ENCODE measurements around the gene MPND. TPM values are rescaled to one million over a fixed set of nuclear protein-coding genes. Genes with fewer than 3 reads are reported as not detected.
A peak's percentile ranks its signal among the peaks of the same experiment; 100 is the strongest.

Gene MPND, protein sequence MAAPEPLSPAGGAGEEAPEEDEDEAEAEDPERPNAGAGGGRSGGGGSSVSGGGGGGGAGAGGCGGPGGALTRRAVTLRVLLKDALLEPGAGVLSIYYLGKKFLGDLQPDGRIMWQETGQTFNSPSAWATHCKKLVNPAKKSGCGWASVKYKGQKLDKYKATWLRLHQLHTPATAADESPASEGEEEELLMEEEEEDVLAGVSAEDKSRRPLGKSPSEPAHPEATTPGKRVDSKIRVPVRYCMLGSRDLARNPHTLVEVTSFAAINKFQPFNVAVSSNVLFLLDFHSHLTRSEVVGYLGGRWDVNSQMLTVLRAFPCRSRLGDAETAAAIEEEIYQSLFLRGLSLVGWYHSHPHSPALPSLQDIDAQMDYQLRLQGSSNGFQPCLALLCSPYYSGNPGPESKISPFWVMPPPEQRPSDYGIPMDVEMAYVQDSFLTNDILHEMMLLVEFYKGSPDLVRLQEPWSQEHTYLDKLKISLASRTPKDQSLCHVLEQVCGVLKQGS
- 2.2 and 2.7 TPM in 2 replicates for total RNA-seq
- 12.6 TPM for polyA plus RNA-seq (2012)

DNA sequence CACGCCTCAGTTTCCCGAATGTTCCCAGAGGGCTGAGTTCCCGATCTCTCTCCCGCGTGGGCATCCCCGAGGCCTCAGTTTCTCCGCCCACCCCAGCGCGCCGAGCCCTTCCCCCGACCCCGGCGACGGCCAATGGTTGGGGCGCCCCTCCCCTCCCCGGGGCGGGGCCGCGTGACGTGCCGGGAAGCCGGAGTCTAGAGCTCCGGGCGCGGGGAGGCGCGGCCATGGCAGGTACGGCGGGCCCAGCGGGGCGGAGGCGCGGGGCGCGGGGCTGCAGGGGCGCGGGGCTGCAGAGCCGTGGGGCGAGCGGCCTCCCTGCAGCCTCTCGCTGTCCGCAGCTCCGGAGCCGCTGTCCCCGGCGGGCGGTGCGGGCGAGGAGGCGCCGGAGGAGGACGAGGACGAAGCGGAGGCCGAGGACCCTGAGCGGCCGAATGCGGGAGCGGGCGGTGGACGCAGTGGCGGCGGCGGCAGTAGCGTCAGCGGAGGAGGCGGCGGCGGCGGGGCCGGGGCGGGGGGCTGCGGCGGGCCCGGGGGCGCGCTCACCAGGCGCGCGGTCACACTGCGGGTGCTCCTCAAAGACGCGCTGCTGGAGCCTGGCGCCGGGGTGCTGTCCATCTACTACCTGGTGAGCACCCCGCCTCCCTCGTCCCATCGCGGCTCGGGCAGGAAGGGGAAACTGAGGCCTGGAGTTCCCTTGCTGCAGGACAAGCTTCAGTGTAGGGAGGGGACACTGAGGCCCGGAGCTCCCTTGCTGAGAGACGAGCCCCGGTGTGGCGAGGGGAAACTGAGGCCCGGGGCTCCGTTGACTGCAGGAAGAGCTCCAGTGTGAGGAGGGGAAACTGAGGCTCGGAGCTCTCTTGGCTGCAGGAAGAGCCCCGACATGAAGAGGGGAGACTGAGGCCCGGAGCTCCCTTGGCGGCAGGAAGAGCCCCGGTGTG is at the start of gene MPND:
MPND (plus strand) TSS at position 193 of the 938 bp plus-strand sequence; CDS start at position 225, 32 bp downstream.
- peak; percentile 89 for DNase-seq (ENCODE audit: low read depth)

- no peak for DNase-seq (ENCODE audit: low read depth)
These were observed 49.0 kb upstream of the MPND start for GRCh38 chr19:4294389-4294788.

DNA sequence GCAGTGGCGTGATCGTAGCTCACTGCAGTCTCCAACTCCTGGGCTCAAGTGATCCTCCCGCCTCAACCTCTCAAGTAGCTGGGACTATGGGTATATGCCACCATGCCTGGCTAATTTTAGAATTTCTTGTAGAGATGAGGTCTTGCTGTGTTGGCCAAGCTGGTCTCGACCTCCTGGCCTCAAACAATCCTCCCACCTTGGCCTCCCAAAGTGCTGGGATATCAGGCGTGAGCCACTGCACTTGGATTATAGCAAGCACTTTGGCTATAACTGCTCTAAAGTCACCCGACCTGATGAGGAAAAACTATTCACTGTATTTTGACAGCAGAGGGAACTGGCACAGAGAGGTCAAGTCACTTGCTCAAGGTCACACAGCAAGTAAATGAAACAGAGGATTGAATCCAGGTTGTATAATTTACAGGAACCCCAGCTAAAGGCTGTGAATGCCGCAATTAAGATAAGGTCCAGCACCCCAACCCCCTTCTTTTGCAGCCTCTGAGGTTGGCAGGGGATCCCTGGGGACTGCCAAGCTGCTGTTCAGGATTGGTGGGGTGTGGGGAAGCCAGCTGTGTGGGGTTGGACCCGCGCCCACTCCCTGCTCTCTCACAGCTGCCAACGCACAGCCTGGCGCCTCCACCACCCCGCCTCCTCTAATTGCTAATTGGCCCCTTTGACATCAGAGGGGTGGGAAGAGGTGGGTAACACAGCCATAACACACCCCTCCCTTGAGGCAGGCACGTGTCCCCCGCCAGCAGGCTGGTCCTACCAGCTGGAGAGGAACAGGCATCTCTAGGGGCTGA is 47.2 kb upstream of the MPND start:
- DNase-seq (ENCODE audit: low read depth): peak; percentile 82

DNA sequence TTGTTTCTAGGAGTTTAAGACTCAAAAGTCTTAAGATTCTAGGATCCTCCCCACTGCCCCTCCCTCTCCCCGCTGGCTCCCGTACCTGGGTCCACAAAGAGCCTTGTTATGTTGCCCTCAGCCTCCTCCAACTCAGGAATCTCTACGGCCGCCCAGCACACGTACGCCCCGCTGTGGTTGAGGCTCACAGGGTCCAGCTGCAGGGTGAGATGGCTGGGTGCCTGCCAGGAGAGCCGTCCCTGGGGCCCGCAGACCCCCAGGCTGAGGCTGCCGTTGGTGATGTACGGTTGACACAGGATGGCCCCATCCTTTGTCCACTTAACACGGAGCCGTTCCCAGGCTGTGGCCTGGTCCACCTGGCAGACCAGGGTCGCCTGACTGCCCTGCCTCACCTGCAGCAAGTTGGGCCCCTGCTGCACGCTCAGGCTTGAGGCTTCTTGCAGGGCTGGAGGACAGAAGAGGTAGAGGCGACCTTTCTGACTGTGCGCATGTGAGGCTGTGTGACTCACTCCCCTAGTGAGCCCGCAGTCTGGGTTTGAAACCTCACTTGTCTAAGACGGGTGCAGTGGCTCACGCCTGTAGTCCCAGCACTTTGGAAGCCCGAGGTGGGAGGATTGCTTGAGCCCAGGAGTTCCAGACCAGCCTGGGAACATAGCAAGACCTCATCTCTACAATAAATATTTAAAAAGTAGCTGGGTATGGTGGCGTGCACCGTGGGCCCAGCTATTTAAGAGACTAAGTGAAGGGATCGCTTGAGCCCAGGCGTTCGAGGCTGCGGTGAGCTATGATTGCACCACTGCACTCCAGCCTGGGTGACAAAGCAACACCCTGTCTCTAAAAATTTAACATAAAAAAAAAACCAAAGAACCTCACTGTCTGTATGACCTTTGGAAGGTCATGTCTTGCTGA is 45.2 kb upstream of the MPND start:
- DNase-seq (ENCODE audit: low read depth): no peak

- DNase-seq (ENCODE audit: low read depth): no peak
These were observed 44.4 kb upstream of the MPND start for GRCh38 chr19:4298810-4299550.

DNA sequence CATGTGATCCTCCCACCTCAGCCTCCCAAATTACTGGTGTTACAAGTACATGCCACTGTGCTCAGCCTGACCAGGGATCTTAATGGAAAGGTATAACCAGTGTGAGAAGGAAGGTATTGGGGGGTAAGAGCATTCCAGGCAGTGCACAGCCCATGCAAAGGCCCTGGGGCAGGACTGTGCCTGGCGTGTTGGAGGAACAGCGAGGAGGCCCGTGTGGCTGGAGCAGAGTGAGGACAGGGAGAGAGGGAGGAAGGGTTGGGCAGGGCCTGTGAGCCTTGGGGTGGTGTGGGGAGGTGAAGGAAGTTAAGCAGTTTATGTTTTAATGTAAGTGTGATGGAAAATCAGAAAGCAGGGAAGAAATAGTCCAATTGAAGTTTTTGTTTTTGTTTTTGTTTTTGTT is 42.8 kb upstream of the MPND start:
- no peak for DNase-seq (ENCODE audit: low read depth)

DNA sequence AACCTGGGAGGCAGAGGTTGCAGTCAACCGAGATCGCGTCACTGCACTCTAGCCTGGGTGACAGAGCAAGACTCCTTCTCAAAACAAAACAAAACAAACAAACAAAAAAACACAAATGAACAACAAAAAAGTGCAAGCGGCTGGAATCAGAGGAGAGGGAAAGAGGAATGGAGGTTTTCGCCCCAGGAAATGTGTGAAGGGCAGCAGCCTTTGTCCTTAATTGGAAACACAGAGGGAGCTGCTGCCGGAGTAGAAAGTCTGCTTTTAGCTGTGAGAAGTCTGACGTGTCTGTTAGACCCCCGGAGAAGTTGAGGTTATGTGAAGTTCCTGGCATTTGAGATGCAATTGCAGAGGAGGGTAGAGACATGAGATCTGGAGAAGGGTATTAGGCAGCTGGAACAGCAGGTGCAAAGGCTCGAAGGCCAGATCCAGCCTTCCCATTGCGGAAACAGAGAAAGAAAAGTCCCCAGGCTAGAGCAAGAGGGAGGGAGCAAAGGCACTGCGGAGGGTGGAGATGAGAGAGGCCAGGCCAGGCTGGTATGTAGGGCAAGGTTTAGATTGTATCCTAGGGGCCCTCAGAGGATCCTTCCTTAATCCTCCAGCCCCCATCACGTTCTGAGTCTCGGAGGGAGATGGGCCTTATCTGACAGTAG is 41.6 kb upstream of the MPND start:
- DNase-seq (ENCODE audit: low read depth): peak; percentile 44

GRCh38 chr19:4302243-4302640 is 41.1 kb upstream of the MPND start, which contains the start of gene TMIGD2:
Gene TMIGD2, minus strand, starts transcription at chr19:4302389. Its CDS starts 4 bp downstream, at chr19:4302385.
- DNase-seq (ENCODE audit: low read depth): no peak

- DNase-seq (ENCODE audit: low read depth): no peak
These were observed 39.4 kb upstream of the MPND start for GRCh38 chr19:4303819-4304537.

DNA sequence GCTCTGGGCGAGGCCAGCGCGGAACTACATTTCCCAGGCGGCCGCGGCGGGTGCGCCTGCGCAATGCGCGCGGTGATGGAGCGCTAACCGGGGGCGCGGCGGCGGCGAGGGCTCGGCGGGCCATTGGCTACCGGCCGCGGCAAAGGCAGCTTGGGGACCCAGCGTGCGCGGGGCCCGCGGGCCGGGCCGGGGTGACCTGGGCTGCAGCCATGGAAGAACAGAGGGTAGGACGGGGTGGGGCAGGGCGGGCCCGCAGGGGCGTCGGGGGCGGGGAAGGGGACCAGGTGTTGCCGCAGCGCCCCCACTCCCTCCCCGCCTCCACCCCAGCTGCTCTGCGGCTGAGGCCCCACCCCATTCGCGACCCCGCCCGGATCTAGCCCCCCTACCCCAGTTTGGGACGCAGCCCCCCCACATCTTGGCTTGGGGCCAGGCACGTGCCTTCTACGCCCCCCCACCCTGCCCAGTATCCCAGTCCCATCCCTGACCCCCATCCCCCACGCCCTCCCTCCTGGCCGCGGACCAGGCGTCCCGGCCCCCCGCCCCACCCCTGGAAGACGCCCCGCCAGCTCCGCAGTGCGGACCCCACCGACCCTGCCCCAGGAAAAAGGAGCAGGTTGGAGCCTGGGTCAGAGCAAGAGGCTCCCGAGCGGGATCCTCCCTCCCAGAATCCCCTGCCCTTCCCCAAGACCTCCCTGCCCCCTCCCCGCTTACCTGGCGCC is 38.7 kb upstream of the MPND start, which contains the start of gene FSD1:
FSD1 (plus strand) TSS at position 61 of the 719 bp plus-strand sequence; CDS start at position 210, 149 bp downstream.
- peak; percentile 30 for DNase-seq (ENCODE audit: low read depth)

GRCh38 chr19:4305257-4305612 is 38.1 kb upstream of the MPND start:
- DNase-seq (ENCODE audit: low read depth): no peak

DNA sequence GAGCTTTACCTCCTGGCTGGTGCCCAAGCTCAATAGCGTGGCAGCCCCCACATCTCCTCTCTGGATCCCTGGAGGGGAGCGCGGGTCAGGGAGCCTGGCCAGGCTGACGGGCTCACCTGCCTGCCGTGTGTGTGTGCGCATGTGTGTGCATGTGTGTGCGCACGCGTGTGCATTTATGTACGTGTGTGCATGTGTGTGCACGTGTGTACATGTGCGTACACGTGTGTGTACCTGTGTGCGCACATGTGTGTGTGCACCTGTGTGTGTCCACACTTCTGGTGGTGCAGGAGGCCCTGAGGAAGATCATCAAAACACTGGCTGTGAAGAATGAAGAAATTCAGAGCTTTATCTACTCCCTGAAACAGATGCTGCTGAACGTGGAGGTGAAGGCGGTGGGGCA is 37.7 kb upstream of the MPND start:
- DNase-seq (ENCODE audit: low read depth): no peak

- DNase-seq (ENCODE audit: low read depth): no peak
These were observed 32.9 kb upstream of the MPND start for GRCh38 chr19:4310247-4311121.

DNA sequence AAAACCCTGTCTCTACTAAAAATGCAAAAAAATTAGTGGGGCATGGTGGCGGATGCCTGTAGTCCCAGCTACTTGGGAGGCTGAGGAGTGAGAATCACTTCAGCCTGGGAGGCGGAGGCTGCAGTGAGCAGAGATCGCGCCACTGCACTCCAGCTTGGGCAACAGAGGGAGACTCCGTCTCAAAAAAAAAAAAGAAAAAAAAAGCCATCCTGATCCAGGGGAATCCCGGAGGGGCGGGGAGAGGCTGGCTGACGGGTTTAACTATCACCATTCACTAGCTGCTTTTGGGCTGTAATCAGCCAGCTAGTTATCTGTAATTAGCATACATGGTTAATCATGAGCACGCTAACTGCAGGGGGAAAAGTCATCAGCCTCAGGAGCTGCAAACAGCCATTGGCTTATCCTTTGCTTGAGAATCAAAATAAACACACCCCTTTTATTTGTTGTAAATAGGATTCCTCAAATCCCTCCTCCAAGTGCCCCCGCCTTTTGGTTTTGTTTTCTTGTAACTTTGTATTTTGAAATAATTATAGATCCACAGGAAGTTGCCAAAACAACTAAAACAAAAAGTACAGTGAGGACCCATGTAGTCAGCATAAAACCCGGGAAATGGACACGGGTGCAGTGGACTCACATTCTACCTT is 29.4 kb upstream of the MPND start:
- no peak for DNase-seq (ENCODE audit: low read depth)

GRCh38 chr19:4316956-4317355 is 26.4 kb upstream of the MPND start:
- DNase-seq (ENCODE audit: low read depth): no peak

DNA sequence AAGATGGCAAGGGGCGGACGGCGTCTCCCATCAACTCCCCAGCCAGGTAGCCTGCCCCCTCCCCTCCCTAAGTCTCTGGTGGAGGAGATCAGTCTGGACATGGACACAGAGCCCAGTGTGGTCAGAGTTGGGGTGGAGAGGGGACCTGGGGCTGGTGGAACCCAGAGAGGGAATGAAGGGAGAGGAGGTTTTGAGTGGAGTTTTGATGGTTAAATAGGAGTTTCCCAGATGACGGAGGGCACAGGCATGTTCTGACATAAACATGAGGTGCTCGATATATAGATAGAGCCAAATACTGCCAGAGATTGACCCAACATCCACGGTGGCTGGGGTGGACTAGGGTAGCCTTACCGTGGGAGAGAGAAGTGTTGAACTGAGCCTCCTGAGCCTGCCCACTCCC is 24.9 kb upstream of the MPND start:
- DNase-seq (ENCODE audit: low read depth): no peak

Measured in myocyte (in vitro differentiated cells).